Panc1 (cell line): ENCODE measurements around the gene LRIT1. TPM values are rescaled to one million over a fixed set of nuclear protein-coding genes. Genes with fewer than 3 reads are reported as not detected.

Experiments used
- ATAC-seq: fragments of 200-7000 bp; cut with Tn5 transposase; 2 replicates; pipeline ENCODE4 v1.9.1; 2020; ENCODE audit warnings: mild to moderate bottlenecking, moderate library complexity
- BruUV-seq: library from RNA; stranded (reverse); fragments of 400-500 nt; replicated peaks from 2 replicates; lab custom pipeline; 2021; lab: Mats Ljungman, UMichigan
- CTCF ChIA-PET: fragments of 300-600 bp; sonication (Branson Sonifier 250); formaldehyde crosslinking; loops from one replicate; lab custom pipeline; 2022; ENCODE audit warnings: antibody characterized with exemption; lab: Charles Lee
- POLR2A ChIA-PET: fragments of 300-600 bp; sonication (Branson Sonifier 250); formaldehyde crosslinking; loops from one replicate; lab custom pipeline; 2022; ENCODE audit warnings: antibody characterized with exemption; lab: Charles Lee
- DNase-seq: peaks from one replicate; pipeline ENCODE4 v3.0.0-alpha.2; 2010; ENCODE audit warnings: low read depth, low spot score
- H3K27ac ChIP-seq: 2 replicates; pipeline ENCODE4 v1.5.1; 2011; ENCODE audit warnings: mild to moderate bottlenecking, low read length, inconsistent platforms
- H3K27me3 ChIP-seq: fragments of 200-500 bp; sonication (Bioruptor generic); 2 replicates; pipeline ENCODE4 v1.6.0; 2014; ENCODE audit warnings: low read length, inconsistent platforms; ENCODE audit not compliant: control insufficient read depth, insufficient read depth
- H3K36me3 ChIP-seq: fragments of 200-500 bp; sonication (Bioruptor generic); 2 replicates; pipeline ENCODE4 v1.5.1; 2014; ENCODE audit warnings: inconsistent platforms, mild to moderate bottlenecking, low read length, moderate library complexity; ENCODE audit not compliant: control insufficient read depth, insufficient read depth
- H3K4me1 ChIP-seq: 2 replicates; pipeline ENCODE4 v1.5.1; 2011; ENCODE audit warnings: inconsistent platforms, mild to moderate bottlenecking, low read length, moderate library complexity; ENCODE audit not compliant: control insufficient read depth, insufficient read depth
- H3K4me3 ChIP-seq, 2 experiments: 2 replicates each; pipeline ENCODE4 v1.5.1; 2011 to 2012; ENCODE audit warnings: low read depth in 2 of 2, low read length in 2 of 2, mild to moderate bottlenecking in 2 of 2, inconsistent platforms in 1 of 2, moderate library complexity in 1 of 2
- H3K9me3 ChIP-seq: fragments of 200-500 bp; sonication (Bioruptor generic); 2 replicates; pipeline ENCODE4 v1.5.1; 2014; ENCODE audit warnings: low read depth, mild to moderate bottlenecking, inconsistent platforms, low read length, moderate library complexity; ENCODE audit not compliant: control insufficient read depth, insufficient read depth
- CTCF ChIP-seq: fragments of 450-650 bp; IDR thresholded peaks from 2 replicates; pipeline ENCODE4 v1.5.1; 2017; ENCODE audit warnings: mild to moderate bottlenecking
- POLR2AphosphoS5 ChIP-seq: IDR thresholded peaks from 2 replicates; pipeline ENCODE4 v1.6.1; 2012; ENCODE audit warnings: mild to moderate bottlenecking, low read depth, low read length, moderate library complexity
- REST ChIP-seq, 2 experiments: IDR thresholded peaks; 2 replicates each; pipeline ENCODE4 v1.6.1; 2011 to 2012; ENCODE audit warnings: low read depth in 2 of 2, control low read depth in 1 of 2, low read length in 1 of 2, mild to moderate bottlenecking in 1 of 2, moderate library complexity in 1 of 2; ENCODE audit not compliant: insufficient read depth in 1 of 2
- SIN3A ChIP-seq: IDR thresholded peaks from 2 replicates; pipeline ENCODE4 v1.6.1; 2012; ENCODE audit warnings: low read depth, mild to moderate bottlenecking, low read length, moderate library complexity, borderline replicate concordance; ENCODE audit not compliant: insufficient read depth
- TCF7L2 ChIP-seq: IDR thresholded peaks from 2 replicates; pipeline ENCODE4 v1.6.1; 2011; ENCODE audit warnings: mild to moderate bottlenecking, low read depth, low read length, inconsistent platforms
- in situ Hi-C: cut with HindIII; loops from 2 replicates; pipeline ENCODE4 v1.10.0; 2016; ENCODE audit warnings: low sequenced_read_pairs, low pct_unique_long_range_greater_than_20kb
- intact Hi-C: fragments of 100-400 bp; cut with micrococcal nuclease; formaldehyde crosslinking; loops from one replicate; pipeline ENCODE4 v1.10.0; 2022; ENCODE audit not compliant: unreplicated experiment
- total RNA-seq: library from RNA; stranded (reverse); gene quantifications from one replicate; pipeline ENCODE4 v1.2.1, GENCODE V29; 2021; ENCODE audit not compliant: unreplicated experiment

LRIT1 gene
- total RNA-seq, 1 experiment from 2014 or later, result not detected

DNA sequence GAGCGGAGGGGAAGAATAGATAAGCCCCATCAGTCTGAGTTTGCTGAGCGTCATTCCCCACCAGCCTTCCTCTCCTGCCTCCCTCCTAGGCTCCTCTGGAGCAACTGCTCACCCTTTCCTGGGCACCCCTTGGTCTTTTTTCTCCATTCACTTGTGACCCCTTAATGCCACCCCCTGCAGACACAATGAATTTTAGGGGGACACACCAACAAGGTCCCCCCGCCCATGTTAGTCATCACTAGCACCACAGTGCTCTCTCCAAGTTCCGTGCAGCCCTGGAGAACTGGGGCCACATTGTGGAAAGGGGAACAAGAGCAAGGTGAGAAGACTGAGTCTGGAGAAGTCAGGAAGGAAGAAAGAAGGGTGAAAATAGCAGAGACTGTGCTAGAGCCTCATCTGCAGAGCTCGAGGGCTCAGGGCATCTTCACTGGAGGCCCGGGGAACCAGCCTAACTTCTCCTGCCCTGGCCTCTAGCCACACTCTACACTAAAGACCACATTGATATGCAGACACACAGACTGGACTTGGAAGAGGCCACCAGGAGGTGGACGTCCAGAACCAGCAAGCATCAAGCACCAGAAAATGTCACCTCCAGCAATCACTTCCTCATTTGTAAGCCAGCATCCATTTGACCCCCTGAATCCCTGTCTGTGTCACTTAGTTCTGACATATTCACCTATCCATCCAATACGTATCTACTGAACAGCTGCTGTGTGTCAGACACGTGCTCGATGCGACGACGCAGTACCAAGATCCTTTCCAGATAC is 21.0 kb upstream of the LRIT1 start:
- peaks cover 3% of the 10 kb centered on the region; the same call in 1 of the 2 replicates for H3K27me3 ChIP-seq
- H3K4me1 ChIP-seq, result no peaks in the 10 kb centered on the region
- CTCF ChIA-PET, result no interaction called here
- no peak for TF ChIP-seq CTCF
- no peak for TF ChIP-seq TCF7L2
- no peak for TF ChIP-seq SIN3A
- no peak for TF ChIP-seq REST (IDR thresholded peaks at IDR 0.05; ENCODE audit: insufficient read depth in 1 of 2, low read depth in 2 of 2, low read length in 1 of 2)
- TF ChIP-seq POLR2AphosphoS5, result no peak
- POLR2A ChIA-PET, result interaction anchor here (0.6 kb wide), 1 partner anchor 154 kb away, joined by 3 read pairs; no protein-coding TSS in a partner anchor
- in situ Hi-C loops (no loop called here), intact Hi-C loops (loop anchor here (5.0 kb wide), 1 partner anchor 100 kb away; no protein-coding TSS in a partner anchor)
- DNase-seq (no peak), ATAC-seq (no peak)
- no TSS peak for BruUV-seq
- H3K9me3 ChIP-seq, result no peaks in the 10 kb centered on the region
- H3K4me3 ChIP-seq, result no peak overlapping the region
- no peak overlapping the region for H3K27ac ChIP-seq
- no peaks in the 10 kb centered on the region for H3K36me3 ChIP-seq

DNA sequence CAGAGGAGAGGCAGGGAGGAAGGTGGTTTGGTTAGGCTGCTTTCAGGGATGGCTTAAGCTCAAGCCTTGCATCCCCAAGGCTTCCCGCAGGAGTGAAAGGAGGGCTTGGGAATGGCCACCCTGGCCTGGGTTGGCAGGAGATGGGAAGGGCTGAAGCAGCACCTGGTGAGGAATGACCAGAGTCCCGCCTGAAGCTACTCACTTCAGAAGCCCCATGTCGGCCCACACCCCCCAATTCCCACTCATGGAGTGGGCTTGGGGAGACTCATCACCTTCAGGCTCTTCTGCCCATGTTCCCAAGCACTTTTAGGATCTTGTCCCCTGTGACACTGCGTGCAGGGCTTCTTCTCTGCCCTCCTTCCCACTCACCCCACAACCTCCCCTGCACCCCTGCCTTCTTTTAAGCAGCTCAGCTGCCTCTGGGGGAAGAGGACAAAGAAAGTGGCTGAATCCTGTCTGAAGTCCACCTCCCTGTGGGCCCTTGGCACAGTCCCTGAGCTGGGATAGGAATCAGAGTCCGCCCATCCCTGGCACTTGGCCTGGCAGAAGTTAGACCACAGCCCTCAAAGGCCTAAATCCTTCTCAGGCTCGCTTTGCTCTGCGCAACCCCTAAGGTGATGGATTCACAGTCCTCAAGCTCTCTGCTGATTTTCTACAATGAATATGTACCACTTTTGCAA is 20.0 kb upstream of the LRIT1 start:
- Histone ChIP-seq H3K4me3 (no peak overlapping the region), H3K27me3 (peaks cover 3% of the 10 kb centered on the region; the same call in 1 of the 2 replicates), H3K36me3 (no peaks in the 10 kb centered on the region), H3K27ac (no peak overlapping the region), H3K4me1 (no peaks in the 10 kb centered on the region), H3K9me3 (no peaks in the 10 kb centered on the region)
- TF ChIP-seq REST (IDR thresholded peaks at IDR 0.05; ENCODE audit: insufficient read depth in 1 of 2, low read depth in 2 of 2, low read length in 1 of 2), result no peak
- no peak for TF ChIP-seq CTCF
- TF ChIP-seq SIN3A, result no peak
- TF ChIP-seq POLR2AphosphoS5, result no peak
- TF ChIP-seq TCF7L2, result no peak
- BruUV-seq, result no TSS peak
- ChIA-PET POLR2A (no interaction called here), CTCF (interaction anchor here (0.6 kb wide), 1 partner anchor 52 kb away, joined by 3 read pairs; no protein-coding TSS in a partner anchor)
- intact Hi-C loops (loop anchor here (5.0 kb wide), 1 partner anchor 101 kb away; no protein-coding TSS in a partner anchor), in situ Hi-C loops (no loop called here)
- no peak for DNase-seq
- ATAC-seq, result no peak
